ENCODE data around the gene KCNH6. TPM values are rescaled to one million over a fixed set of nuclear protein-coding genes. Genes with fewer than 3 reads are reported as not detected.

KCNH6 gene, protein sequence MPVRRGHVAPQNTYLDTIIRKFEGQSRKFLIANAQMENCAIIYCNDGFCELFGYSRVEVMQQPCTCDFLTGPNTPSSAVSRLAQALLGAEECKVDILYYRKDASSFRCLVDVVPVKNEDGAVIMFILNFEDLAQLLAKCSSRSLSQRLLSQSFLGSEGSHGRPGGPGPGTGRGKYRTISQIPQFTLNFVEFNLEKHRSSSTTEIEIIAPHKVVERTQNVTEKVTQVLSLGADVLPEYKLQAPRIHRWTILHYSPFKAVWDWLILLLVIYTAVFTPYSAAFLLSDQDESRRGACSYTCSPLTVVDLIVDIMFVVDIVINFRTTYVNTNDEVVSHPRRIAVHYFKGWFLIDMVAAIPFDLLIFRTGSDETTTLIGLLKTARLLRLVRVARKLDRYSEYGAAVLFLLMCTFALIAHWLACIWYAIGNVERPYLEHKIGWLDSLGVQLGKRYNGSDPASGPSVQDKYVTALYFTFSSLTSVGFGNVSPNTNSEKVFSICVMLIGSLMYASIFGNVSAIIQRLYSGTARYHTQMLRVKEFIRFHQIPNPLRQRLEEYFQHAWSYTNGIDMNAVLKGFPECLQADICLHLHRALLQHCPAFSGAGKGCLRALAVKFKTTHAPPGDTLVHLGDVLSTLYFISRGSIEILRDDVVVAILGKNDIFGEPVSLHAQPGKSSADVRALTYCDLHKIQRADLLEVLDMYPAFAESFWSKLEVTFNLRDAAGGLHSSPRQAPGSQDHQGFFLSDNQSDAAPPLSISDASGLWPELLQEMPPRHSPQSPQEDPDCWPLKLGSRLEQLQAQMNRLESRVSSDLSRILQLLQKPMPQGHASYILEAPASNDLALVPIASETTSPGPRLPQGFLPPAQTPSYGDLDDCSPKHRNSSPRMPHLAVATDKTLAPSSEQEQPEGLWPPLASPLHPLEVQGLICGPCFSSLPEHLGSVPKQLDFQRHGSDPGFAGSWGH
- total RNA-seq: not detected in 2 replicates

DNA sequence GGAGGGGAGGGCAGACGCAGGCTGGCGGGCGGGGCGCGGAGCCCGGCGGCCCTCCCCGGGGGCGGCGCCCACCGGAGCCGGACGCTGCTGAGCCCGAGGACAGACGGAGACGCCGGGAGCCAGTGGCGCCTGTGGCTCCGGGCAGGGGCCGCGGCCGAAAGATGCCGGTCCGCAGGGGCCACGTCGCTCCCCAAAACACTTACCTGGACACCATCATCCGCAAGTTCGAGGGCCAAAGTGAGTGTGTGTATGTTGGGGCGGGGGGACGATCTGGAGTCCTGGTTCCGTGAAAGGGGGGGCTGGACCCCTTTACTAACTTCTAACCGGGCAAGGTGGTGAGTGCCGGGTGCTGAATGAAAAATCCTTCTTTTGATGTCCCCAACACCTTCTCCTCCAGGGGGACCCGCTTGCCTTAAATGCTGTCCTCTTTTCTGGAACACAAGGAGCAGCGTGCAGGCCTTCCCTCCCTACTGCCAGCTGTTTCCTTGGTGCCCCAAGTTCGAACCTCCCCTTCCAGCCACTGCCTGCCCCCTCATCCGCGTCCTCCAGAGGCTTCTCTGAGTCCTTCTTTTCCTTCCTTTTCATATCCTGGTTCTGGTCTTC lies at the start of gene KCNH6:
Gene KCNH6, plus strand, starts transcription at position 106 of the 603 bp plus-strand sequence. Its CDS starts 56 bp downstream, at position 162.

GRCh38 chr17:63476854-63477479 lies 46.2 kb upstream of the KCNH6 start, which contains the start of gene ACE:
Gene ACE (plus strand): TSS chr17:63477061. CDS start chr17:63477095, 34 bp downstream.

DNA sequence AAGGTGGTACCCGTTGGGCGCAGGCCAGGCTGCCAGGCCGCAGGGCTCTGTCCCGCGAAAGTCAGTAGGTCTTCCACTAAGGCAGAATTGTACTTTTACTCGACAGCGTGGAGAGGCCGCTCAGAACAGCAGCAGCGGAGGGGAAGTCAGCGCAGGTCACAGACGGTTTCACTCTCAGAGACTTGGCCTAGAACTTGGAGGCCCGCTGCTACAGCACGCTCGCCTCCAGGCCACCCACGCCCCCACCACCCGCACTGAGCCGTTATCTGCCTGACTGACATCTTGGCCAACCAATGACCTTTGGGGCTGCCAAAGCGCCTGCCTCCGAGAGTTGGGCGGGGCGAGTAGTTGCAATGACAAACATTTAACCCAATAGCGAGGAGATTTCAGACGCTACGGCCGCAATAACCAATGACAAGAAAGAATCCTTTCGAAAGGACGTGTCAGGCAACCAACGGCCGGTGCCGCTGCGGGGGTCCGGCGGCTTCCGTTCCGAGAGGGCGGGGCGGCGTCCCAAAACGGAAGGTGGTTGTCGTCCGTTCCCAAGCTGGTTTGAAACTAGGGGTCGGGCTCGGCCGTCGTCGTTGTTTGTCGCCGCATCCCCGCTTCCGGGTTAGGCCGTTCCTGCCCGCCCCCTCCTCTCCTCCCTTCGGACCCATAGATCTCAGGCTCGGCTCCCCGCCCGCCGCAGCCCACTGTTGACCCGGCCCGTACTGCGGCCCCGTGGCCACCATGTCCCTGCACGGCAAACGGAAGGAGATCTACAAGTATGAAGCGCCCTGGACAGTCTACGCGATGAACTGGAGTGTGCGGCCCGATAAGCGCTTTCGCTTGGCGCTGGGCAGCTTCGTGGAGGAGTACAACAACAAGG lies 27.0 kb downstream of the KCNH6 start, which contains the start of gene DCAF7:
Gene DCAF7, plus strand, starts transcription at position 532 of the 871 bp plus-strand sequence. Its CDS starts 201 bp downstream, at position 733.

Other genes with a start within 250 kb of the KCNH6 start
- 11.3 and 15.7 TPM in 2 replicates for gene CYB561, start 77.1 kb upstream of the KCNH6 start, total RNA-seq
- gene ACE, start 46.3 kb upstream of the KCNH6 start, total RNA-seq: 4.6 and 7.6 TPM in 2 replicates
- gene DCAF7, start 27.1 kb downstream of the KCNH6 start, total RNA-seq: 15.6 and 23.1 TPM in 2 replicates
- gene TACO1, start 77.5 kb downstream of the KCNH6 start, total RNA-seq: 18.0 and 23.0 TPM in 2 replicates
- gene MAP3K3, start 99.1 kb downstream of the KCNH6 start, total RNA-seq: 32.1 and 36.3 TPM in 2 replicates
- gene LIMD2, start 176.8 kb downstream of the KCNH6 start, total RNA-seq: 2.5 and 2.8 TPM in 2 replicates
- 18.8 and 22.4 TPM in 2 replicates for gene STRADA, start 218.4 kb downstream of the KCNH6 start, total RNA-seq